ENCODE measurements around the gene RAB11FIP4. TPM values are rescaled to one million over a fixed set of nuclear protein-coding genes. Genes with fewer than 3 reads are reported as not detected.

Gene RAB11FIP4
- total and polyA plus RNA-seq, 2 experiments from 2014 or later, result 8.8 to 23.4 TPM

DNA sequence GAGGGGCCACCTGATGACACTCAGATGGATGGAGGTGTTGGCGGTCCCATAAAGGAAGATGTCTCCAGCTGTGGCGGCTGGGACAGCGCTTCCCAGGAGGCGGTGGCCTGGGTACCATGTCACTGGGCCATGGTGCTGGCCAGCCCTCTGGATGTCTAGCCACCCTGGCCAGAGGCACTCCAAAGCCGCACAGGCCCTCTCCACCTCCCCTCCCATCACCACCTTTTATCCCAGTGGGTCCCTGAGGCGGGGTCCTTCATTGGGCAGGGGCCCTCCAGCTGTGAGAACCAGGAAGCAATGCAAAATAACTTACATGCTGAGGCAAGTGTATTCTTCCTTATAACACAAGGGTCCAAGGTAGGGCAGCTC lies 23.1 kb downstream of the RAB11FIP4 start:
- TF ChIP-seq CTCF (IDR thresholded peaks at IDR 0.05; ENCODE audit: low read depth, low read length), result no peak
- no peak for DNase-seq (ENCODE audit: low read depth in 1 of 2, low spot score in 1 of 2)
- H3K9me3 ChIP-seq (ENCODE audit: low read depth), result no peaks in the 10 kb centered on the region
- H3K4me3 ChIP-seq, result no peak overlapping the region
- no peak overlapping the region for H3K27ac ChIP-seq
- H3K4me1 ChIP-seq (ENCODE audit: low read depth), result peaks cover 12% of the 10 kb centered on the region
- H3K36me3 ChIP-seq, result no peaks in the 10 kb centered on the region
- H3K27me3 ChIP-seq, result no peaks in the 10 kb centered on the region

DNA sequence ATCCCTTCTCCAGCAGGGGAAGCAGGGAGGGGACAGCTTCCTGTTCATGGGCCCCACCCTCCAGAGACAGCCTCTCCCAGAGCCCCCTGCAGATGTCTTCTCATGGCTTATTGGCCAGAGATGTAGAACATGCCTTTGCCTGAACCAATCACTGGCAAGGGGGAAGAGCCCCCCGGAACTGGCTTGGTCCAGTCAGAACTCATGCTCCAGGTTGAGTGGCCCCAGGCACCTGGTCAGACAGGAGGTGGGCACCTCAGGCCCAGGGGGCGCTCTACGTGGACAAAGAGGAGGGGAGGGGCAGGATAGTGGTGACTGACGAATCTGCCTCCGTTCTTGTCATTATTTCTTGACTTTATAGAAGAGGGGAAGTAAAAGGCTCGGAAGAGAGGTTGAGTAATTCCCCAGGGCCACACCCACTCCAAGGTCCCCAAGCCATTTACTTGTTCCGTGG lies 23.6 kb downstream of the RAB11FIP4 start:
- no peaks in the 10 kb centered on the region for H3K27me3 ChIP-seq
- H3K4me1 ChIP-seq (ENCODE audit: low read depth), result peaks cover 12% of the 10 kb centered on the region
- H3K4me3 ChIP-seq, result no peak overlapping the region
- DNase-seq (ENCODE audit: low read depth in 1 of 2, low spot score in 1 of 2), result no peak
- H3K9me3 ChIP-seq (ENCODE audit: low read depth), result no peaks in the 10 kb centered on the region
- no peak overlapping the region for H3K27ac ChIP-seq
- no peaks in the 10 kb centered on the region for H3K36me3 ChIP-seq
- TF ChIP-seq CTCF (IDR thresholded peaks at IDR 0.05; ENCODE audit: low read depth, low read length), result no peak

GRCh38 chr17:31415640-31416502 lies 24.4 kb downstream of the RAB11FIP4 start:
- Histone ChIP-seq H3K9me3 (ENCODE audit: low read depth) (no peaks in the 10 kb centered on the region), H3K4me1 (ENCODE audit: low read depth) (peaks cover 12% of the 10 kb centered on the region), H3K36me3 (no peaks in the 10 kb centered on the region), H3K27me3 (no peaks in the 10 kb centered on the region), H3K27ac (peak overlapping the region; percentile 5), H3K4me3 (no peak overlapping the region)
- TF ChIP-seq CTCF (IDR thresholded peaks at IDR 0.05; ENCODE audit: low read depth, low read length), result no peak
- DNase-seq (ENCODE audit: low read depth in 1 of 2, low spot score in 1 of 2), result no peak

DNA sequence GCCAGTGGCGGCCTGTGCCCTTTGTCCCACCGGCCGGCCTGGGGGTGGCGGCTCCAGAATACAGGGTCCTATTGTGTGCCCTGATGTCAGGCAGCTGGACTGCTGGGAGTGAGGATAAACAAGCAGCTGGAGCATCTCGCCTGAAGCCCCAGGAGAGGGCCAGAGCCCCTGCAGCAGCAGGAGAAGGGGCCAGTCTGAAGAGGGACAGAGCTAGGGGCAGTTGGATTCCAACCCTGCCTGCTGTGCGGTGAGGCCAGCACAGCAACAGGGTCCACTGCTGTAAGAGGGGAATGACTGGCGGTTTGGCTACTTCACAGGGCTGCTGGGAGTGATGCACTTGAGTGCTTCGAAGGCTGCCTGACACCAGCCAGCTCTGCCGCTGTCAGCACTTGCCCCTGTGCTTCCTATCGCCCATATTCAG lies 25.0 kb downstream of the RAB11FIP4 start:
- Histone ChIP-seq H3K9me3 (ENCODE audit: low read depth) (no peaks in the 10 kb centered on the region), H3K4me1 (ENCODE audit: low read depth) (peaks cover 12% of the 10 kb centered on the region), H3K27me3 (no peaks in the 10 kb centered on the region), H3K4me3 (no peak overlapping the region), H3K27ac (peak overlapping the region; percentile 5), H3K36me3 (no peaks in the 10 kb centered on the region)
- peak; percentile 69 to 90 for DNase-seq (ENCODE audit: low read depth in 1 of 2, low spot score in 1 of 2)
- TF ChIP-seq CTCF (IDR thresholded peaks at IDR 0.05; ENCODE audit: low read depth, low read length), result no peak

GRCh38 chr17:31417051-31417792 lies 25.7 kb downstream of the RAB11FIP4 start:
- no peak for DNase-seq (ENCODE audit: low read depth in 1 of 2, low spot score in 1 of 2)

More at GRCh38 chr17:31417051-31417792, 25.7 kb downstream of the RAB11FIP4 start:
- Histone ChIP-seq H3K36me3 (no peaks in the 10 kb centered on the region), H3K4me1 (ENCODE audit: low read depth) (peaks cover 12% of the 10 kb centered on the region), H3K27me3 (no peaks in the 10 kb centered on the region), H3K4me3 (no peak overlapping the region), H3K9me3 (ENCODE audit: low read depth) (no peaks in the 10 kb centered on the region), H3K27ac (no peak overlapping the region)
- TF ChIP-seq CTCF (IDR thresholded peaks at IDR 0.05; ENCODE audit: low read depth, low read length), result no peak

All from cardiac muscle cell (in vitro differentiated cells and primary cell).